Upper lobe of left lung (tissue), 4 donors: ENCODE results near the gene GUCA2B.

Experiments
- POLR2A ChIP-seq, 4 donors: fragments of 450-650 bp; IDR thresholded peaks; one replicate each; pipeline ENCODE4 v1.5.1; 2016 to 2017; ENCODE audit warnings: antibody characterized with exemption in 4 of 4, mild to moderate bottlenecking in 2 of 4
- POLR2AphosphoS5 ChIP-seq, 2 donors: sonication (generic); formaldehyde crosslinking; IDR thresholded peaks; one replicate each; pipeline ENCODE4 v1.5.1; 2017; ENCODE audit warnings: antibody characterized with exemption in 2 of 2
- TF ChIP-seq, protein P1 (sequence below), 6 experiments: fragments of 450-650 bp in 4 of 6; fragments of 200-600 bp in 2 of 6; sonication (generic) in 2 of 6; IDR thresholded peaks; one replicate each; pipeline ENCODE4 v1.5.1; 2016 to 2019; ENCODE audit warnings: antibody characterized with exemption in 6 of 6

DNA sequence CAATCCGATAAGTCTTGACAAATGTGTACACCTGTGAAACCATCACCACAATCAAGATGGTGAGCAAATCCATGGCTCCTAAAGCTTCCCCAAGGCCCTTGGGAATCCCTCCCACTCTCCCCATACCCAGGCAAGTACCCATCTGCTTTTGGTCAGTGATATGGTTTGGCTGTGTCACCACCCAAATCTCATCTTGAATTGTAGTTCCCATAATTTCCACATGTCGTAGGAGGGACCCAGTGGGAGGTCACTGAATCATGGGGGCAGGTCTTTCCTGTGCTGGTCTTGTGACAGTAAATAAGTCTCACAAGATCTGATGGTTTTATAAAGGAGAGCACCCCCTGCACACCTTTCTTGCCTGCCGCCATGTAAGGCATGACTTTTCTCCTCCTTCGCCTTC, 14.6 kb upstream of the GUCA2B start:
- TF ChIP-seq, protein P1, sequence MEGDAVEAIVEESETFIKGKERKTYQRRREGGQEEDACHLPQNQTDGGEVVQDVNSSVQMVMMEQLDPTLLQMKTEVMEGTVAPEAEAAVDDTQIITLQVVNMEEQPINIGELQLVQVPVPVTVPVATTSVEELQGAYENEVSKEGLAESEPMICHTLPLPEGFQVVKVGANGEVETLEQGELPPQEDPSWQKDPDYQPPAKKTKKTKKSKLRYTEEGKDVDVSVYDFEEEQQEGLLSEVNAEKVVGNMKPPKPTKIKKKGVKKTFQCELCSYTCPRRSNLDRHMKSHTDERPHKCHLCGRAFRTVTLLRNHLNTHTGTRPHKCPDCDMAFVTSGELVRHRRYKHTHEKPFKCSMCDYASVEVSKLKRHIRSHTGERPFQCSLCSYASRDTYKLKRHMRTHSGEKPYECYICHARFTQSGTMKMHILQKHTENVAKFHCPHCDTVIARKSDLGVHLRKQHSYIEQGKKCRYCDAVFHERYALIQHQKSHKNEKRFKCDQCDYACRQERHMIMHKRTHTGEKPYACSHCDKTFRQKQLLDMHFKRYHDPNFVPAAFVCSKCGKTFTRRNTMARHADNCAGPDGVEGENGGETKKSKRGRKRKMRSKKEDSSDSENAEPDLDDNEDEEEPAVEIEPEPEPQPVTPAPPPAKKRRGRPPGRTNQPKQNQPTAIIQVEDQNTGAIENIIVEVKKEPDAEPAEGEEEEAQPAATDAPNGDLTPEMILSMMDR (IDR thresholded peaks at IDR 0.05): no peak
- TF ChIP-seq POLR2AphosphoS5 (IDR thresholded peaks at IDR 0.05): no peak
- TF ChIP-seq POLR2A (IDR thresholded peaks at IDR 0.05): no peak
